Measurements from ENCODE around the gene CDC42EP5.

DNA sequence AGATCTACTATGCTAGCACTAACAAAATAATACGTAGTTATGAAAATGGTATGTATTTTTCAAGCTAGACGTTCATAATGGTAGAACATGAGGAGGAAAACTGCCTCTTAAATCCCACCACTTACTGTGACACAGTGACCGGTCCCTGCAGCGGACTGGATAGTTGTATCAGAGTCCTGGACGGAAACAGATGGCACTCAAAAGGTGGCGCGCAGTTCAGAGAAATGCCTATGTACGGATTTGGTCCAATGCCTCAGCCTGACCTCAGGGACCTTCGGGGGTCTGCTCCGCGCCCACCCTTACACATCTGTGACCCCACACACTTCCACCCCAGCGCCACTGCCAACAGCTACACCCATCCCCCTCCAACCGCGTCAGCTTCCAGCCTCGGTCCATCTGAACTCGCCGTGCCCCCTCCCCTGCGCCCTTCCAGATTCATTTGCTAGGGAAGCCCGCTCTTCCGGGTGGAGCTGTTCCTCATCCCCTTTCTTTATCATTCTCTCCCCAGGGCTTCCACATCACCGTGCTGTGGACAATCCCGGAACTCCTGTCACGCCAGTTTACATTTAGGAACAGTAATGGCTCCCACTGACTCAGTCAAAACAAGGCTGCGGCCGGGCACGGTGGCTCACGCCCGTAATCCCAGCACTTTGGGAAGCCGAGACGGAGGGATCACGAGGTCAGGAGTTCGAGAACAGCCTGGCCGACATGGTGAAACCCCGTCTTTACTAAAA lies 24.9 kb downstream of the CDC42EP5 start:
- TF ChIP-seq, protein P1, sequence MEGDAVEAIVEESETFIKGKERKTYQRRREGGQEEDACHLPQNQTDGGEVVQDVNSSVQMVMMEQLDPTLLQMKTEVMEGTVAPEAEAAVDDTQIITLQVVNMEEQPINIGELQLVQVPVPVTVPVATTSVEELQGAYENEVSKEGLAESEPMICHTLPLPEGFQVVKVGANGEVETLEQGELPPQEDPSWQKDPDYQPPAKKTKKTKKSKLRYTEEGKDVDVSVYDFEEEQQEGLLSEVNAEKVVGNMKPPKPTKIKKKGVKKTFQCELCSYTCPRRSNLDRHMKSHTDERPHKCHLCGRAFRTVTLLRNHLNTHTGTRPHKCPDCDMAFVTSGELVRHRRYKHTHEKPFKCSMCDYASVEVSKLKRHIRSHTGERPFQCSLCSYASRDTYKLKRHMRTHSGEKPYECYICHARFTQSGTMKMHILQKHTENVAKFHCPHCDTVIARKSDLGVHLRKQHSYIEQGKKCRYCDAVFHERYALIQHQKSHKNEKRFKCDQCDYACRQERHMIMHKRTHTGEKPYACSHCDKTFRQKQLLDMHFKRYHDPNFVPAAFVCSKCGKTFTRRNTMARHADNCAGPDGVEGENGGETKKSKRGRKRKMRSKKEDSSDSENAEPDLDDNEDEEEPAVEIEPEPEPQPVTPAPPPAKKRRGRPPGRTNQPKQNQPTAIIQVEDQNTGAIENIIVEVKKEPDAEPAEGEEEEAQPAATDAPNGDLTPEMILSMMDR (IDR thresholded peaks at IDR 0.05), result no peak
- no peak for TF ChIP-seq EZH2 (IDR thresholded peaks at IDR 0.05; ENCODE audit: borderline replicate concordance, insufficient read depth, low read depth, low read length, poor library complexity, severe bottlenecking)

All from B cell (primary cell).